ENCODE measurements around the gene SYT17. TPM values are rescaled to one million over a fixed set of nuclear protein-coding genes. Genes with fewer than 3 reads are reported as not detected.

SYT17 gene
- total RNA-seq, 2 experiments from 2014 or later = not detected

- CTCF ChIA-PET = no interaction called here
- no peak overlapping the region for H3K4me3 Mint-ChIP-seq
- H3K27ac Mint-ChIP-seq = no peak overlapping the region
- H3K9me3 Mint-ChIP-seq = peaks cover 14% of the 10 kb centered on the region
- H3K27me3 Mint-ChIP-seq (ENCODE audit: low read depth) = no peaks in the 10 kb centered on the region
- DNase-seq = no peak
- H3K36me3 Mint-ChIP-seq (ENCODE audit: low read depth) = no peaks in the 10 kb centered on the region
- intact Hi-C loops (cut with micrococcal nuclease) = no loop called here
- H3K4me1 Mint-ChIP-seq (ENCODE audit: low read depth) = no peaks in the 10 kb centered on the region
Measured at GRCh38 chr16:19232988-19233387, 64.9 kb downstream of the SYT17 start.

DNA sequence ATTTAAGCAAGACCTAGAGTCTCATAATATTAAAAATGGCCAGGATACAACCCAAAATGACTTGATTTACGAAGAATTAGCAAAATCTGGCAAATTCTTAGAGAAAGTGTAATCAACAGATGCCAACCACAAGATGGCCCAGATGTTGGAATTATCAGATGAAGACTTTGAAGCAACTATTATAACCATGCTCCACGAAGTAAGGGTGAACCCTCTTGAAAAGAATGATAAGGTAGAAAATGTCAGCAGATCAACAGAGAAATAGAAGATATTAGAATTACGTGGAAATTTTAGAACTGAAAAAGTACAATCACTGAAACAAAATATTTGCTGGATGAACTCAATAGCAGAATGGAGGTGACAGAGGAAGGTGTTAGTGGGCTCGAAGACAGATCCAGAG lies 67.4 kb downstream of the SYT17 start:
- Mint-ChIP-seq H3K36me3 (ENCODE audit: low read depth) (peaks cover 3% of the 10 kb centered on the region), H3K9me3 (peaks cover 19% of the 10 kb centered on the region), H3K4me1 (ENCODE audit: low read depth) (no peaks in the 10 kb centered on the region), H3K4me3 (no peak overlapping the region), H3K27me3 (ENCODE audit: low read depth) (no peaks in the 10 kb centered on the region), H3K27ac (no peak overlapping the region)
- intact Hi-C loops (cut with micrococcal nuclease) = no loop called here
- no peak for DNase-seq
- CTCF ChIA-PET = no interaction called here

- intact Hi-C loops (cut with micrococcal nuclease) = no loop called here
- Mint-ChIP-seq H3K9me3 (peaks cover 19% of the 10 kb centered on the region), H3K27ac (no peak overlapping the region), H3K4me1 (ENCODE audit: low read depth) (no peaks in the 10 kb centered on the region), H3K27me3 (ENCODE audit: low read depth) (no peaks in the 10 kb centered on the region), H3K4me3 (no peak overlapping the region), H3K36me3 (ENCODE audit: low read depth) (peaks cover 3% of the 10 kb centered on the region)
- CTCF ChIA-PET = no interaction called here
- DNase-seq = no peak
Measured at GRCh38 chr16:19235886-19236285, 67.8 kb downstream of the SYT17 start.

GRCh38 chr16:19236561-19237209 lies 68.6 kb downstream of the SYT17 start:
- Mint-ChIP-seq H3K27ac (no peak overlapping the region), H3K9me3 (peaks cover 19% of the 10 kb centered on the region), H3K4me1 (ENCODE audit: low read depth) (no peaks in the 10 kb centered on the region), H3K27me3 (ENCODE audit: low read depth) (no peaks in the 10 kb centered on the region), H3K4me3 (no peak overlapping the region), H3K36me3 (ENCODE audit: low read depth) (peaks cover 3% of the 10 kb centered on the region)
- intact Hi-C loops (cut with micrococcal nuclease) = no loop called here
- DNase-seq = no peak
- CTCF ChIA-PET = interaction anchor here (0.6 kb wide), 1 partner anchor 82 kb away, joined by 7 read pairs; no protein-coding TSS in a partner anchor

DNA sequence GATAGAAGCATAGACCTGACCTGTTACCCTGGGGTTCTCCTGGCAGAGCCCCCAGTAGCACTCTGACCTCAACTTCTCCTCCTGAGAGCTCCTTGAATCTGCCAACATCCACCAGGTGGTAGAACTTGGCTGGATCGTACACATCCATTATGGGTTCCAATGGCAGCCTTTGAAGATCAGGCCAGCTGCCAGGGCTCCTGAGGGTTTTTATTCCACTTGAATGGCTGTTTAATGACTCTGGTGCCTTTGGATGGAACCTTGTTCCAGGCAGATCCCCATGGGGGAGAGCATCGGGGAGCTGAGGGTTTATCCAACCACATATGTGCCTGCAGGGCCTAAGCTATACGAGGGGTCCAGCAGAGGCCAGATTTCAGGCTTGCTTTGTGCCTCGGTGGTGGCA lies 70.4 kb downstream of the SYT17 start:
- Mint-ChIP-seq H3K4me1 (ENCODE audit: low read depth) (no peaks in the 10 kb centered on the region), H3K36me3 (ENCODE audit: low read depth) (peaks cover 3% of the 10 kb centered on the region), H3K27me3 (ENCODE audit: low read depth) (no peaks in the 10 kb centered on the region), H3K27ac (no peak overlapping the region), H3K9me3 (peaks cover 19% of the 10 kb centered on the region), H3K4me3 (no peak overlapping the region)
- DNase-seq = no peak
- CTCF ChIA-PET = interaction anchor here (1.2 kb wide), 1 partner anchor 126 kb away, joined by 3 read pairs; no protein-coding TSS in a partner anchor
- intact Hi-C loops (cut with micrococcal nuclease) = no loop called here

- no peak overlapping the region for H3K4me3 Mint-ChIP-seq
- CTCF ChIA-PET = interaction anchor here (1.2 kb wide), 1 partner anchor 127 kb away, joined by 3 read pairs; no protein-coding TSS in a partner anchor
- no peak for DNase-seq
- H3K4me1 Mint-ChIP-seq (ENCODE audit: low read depth) = no peaks in the 10 kb centered on the region
- intact Hi-C loops (cut with micrococcal nuclease) = no loop called here
- no peaks in the 10 kb centered on the region for H3K27me3 Mint-ChIP-seq (ENCODE audit: low read depth)
- peaks cover 19% of the 10 kb centered on the region for H3K9me3 Mint-ChIP-seq
- no peak overlapping the region for H3K27ac Mint-ChIP-seq
- peaks cover 3% of the 10 kb centered on the region for H3K36me3 Mint-ChIP-seq (ENCODE audit: low read depth)
Measured at GRCh38 chr16:19239511-19240155, 71.6 kb downstream of the SYT17 start.

DNA sequence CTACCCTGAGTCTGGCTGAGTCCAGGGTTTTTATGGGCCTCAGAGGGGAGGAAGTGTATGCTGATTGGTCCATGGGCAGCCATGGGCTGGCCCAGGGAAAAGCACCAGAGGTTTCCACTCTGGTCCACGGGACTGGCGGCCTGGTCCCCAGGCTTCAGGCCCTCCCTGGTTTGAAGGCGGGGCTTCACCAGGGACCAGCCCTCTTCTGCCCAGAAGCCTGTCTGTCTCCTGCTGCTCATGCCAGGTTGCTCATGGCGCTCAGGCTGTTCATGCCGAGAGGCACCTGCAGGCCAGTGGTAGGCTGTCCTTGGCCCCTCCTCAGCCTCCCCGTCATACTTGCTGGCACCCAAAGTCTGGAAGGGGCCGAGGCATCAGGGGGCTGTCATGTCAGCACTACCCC lies 72.5 kb downstream of the SYT17 start:
- CTCF ChIA-PET = no interaction called here
- Mint-ChIP-seq H3K27ac (no peak overlapping the region), H3K4me3 (no peak overlapping the region), H3K4me1 (ENCODE audit: low read depth) (no peaks in the 10 kb centered on the region), H3K9me3 (peaks cover 11% of the 10 kb centered on the region), H3K27me3 (ENCODE audit: low read depth) (no peaks in the 10 kb centered on the region), H3K36me3 (ENCODE audit: low read depth) (peaks cover 3% of the 10 kb centered on the region)
- no peak for DNase-seq
- intact Hi-C loops (cut with micrococcal nuclease) = no loop called here

- H3K9me3 Mint-ChIP-seq = peaks cover 8% of the 10 kb centered on the region
- DNase-seq = no peak
- CTCF ChIA-PET = no interaction called here
- H3K27ac Mint-ChIP-seq = no peak overlapping the region
- intact Hi-C loops (cut with micrococcal nuclease) = no loop called here
- H3K4me3 Mint-ChIP-seq = no peak overlapping the region
- H3K4me1 Mint-ChIP-seq (ENCODE audit: low read depth) = no peaks in the 10 kb centered on the region
- peaks cover 3% of the 10 kb centered on the region for H3K36me3 Mint-ChIP-seq (ENCODE audit: low read depth)
- H3K27me3 Mint-ChIP-seq (ENCODE audit: low read depth) = no peaks in the 10 kb centered on the region
Measured at GRCh38 chr16:19241512-19241911, 73.5 kb downstream of the SYT17 start.

DNA sequence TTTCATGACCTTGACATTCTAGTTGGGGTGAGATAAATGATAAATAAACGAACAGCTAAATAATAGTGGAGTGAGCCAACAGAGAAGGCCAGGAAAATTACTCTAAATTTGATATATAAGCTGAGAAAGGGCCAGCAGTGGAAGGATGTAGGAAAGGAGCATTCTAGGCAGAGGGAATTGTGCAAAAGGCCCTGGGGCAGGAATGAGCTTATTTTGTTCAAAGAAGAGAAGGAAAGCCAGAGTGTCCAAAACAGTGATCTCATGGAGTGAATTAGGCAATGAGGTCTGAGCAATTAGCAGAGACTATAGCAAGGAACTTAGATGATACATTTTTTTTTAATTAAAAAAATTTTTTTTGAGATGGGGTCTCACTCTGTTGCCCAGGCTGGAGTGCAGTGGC lies 74.1 kb downstream of the SYT17 start:
- Mint-ChIP-seq H3K4me1 (ENCODE audit: low read depth) (no peaks in the 10 kb centered on the region), H3K27me3 (ENCODE audit: low read depth) (no peaks in the 10 kb centered on the region), H3K36me3 (ENCODE audit: low read depth) (peaks cover 3% of the 10 kb centered on the region), H3K27ac (no peak overlapping the region), H3K4me3 (no peak overlapping the region), H3K9me3 (peaks cover 10% of the 10 kb centered on the region)
- no peak for DNase-seq
- intact Hi-C loops (cut with micrococcal nuclease) = no loop called here
- CTCF ChIA-PET = no interaction called here

DNA sequence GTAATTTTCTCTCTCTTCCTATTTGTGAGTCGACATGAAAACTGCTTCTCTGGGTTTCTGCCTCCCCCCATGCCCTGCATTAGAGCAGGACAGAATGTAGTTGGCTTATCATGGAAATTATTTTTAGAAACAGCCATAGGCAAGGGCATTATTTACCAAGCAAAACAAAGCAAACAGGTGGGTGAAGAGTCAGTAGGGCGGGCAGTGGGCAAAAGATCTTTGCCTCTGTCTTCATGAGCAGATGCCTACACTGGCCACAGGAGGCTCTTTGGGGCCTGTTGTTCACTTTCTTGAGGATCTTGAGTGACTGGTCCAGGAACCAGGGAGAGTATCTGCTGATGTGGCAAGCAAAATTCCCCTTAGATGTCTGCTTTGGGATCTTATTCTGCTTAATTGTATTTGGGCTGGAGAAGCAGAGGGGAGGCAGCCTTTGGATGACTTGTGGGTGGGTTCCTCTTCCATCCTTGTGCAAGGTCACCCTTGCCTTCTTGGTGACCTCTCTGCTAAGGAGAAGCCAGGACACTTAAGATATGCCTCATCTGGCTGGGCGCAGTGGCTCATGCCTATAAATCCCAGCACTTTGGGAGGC lies 75.0 kb downstream of the SYT17 start:
- Mint-ChIP-seq H3K4me1 (ENCODE audit: low read depth) (no peaks in the 10 kb centered on the region), H3K4me3 (no peak overlapping the region), H3K27ac (no peak overlapping the region), H3K27me3 (ENCODE audit: low read depth) (no peaks in the 10 kb centered on the region), H3K36me3 (ENCODE audit: low read depth) (peaks cover 3% of the 10 kb centered on the region), H3K9me3 (peaks cover 8% of the 10 kb centered on the region)
- intact Hi-C loops (cut with micrococcal nuclease) = no loop called here
- CTCF ChIA-PET = no interaction called here
- no peak for DNase-seq

- Mint-ChIP-seq H3K27ac (no peak overlapping the region), H3K9me3 (peaks cover 3% of the 10 kb centered on the region), H3K36me3 (ENCODE audit: low read depth) (no peaks in the 10 kb centered on the region), H3K4me3 (no peak overlapping the region), H3K4me1 (ENCODE audit: low read depth) (no peaks in the 10 kb centered on the region), H3K27me3 (ENCODE audit: low read depth) (no peaks in the 10 kb centered on the region)
- DNase-seq = no peak
- CTCF ChIA-PET = no interaction called here
- intact Hi-C loops (cut with micrococcal nuclease) = no loop called here
Measured at GRCh38 chr16:19245326-19245925, 77.4 kb downstream of the SYT17 start.

GRCh38 chr16:19252904-19253303 lies 84.9 kb downstream of the SYT17 start:
- no peak for DNase-seq
- Mint-ChIP-seq H3K9me3 (no peaks in the 10 kb centered on the region), H3K4me1 (ENCODE audit: low read depth) (no peaks in the 10 kb centered on the region), H3K27me3 (ENCODE audit: low read depth) (peaks cover 10% of the 10 kb centered on the region), H3K27ac (no peak overlapping the region), H3K36me3 (ENCODE audit: low read depth) (no peaks in the 10 kb centered on the region), H3K4me3 (no peak overlapping the region)
- CTCF ChIA-PET = no interaction called here
- intact Hi-C loops (cut with micrococcal nuclease) = no loop called here

- H3K4me1 Mint-ChIP-seq (ENCODE audit: low read depth) = no peaks in the 10 kb centered on the region
- H3K27me3 Mint-ChIP-seq (ENCODE audit: low read depth) = peaks cover 14% of the 10 kb centered on the region
- no peaks in the 10 kb centered on the region for H3K9me3 Mint-ChIP-seq
- no peak overlapping the region for H3K27ac Mint-ChIP-seq
- H3K4me3 Mint-ChIP-seq = no peak overlapping the region
- H3K36me3 Mint-ChIP-seq (ENCODE audit: low read depth) = no peaks in the 10 kb centered on the region
- intact Hi-C loops (cut with micrococcal nuclease) = no loop called here
- DNase-seq = no peak
- CTCF ChIA-PET = no interaction called here
Measured at GRCh38 chr16:19254611-19255010, 86.6 kb downstream of the SYT17 start.
